ENCODE results near the gene TUBB.

- TF ChIP-seq TAF1 (conservative IDR thresholded peaks at IDR 0.05), result no peak
- no peak for TF ChIP-seq JUND (IDR thresholded peaks at IDR 0.05)
- TF ChIP-seq REST (IDR thresholded peaks at IDR 0.05), result no peak
- no peak for TF ChIP-seq SP1 (IDR thresholded peaks at IDR 0.05)
- TF ChIP-seq EGR1 (IDR thresholded peaks at IDR 0.05; ENCODE audit: low read depth in 2 of 2), result no peak
- no peak for TF ChIP-seq HNF4A (conservative IDR thresholded peaks at IDR 0.05)
- TF ChIP-seq CTCF (IDR thresholded peaks at IDR 0.05; ENCODE audit: low read depth, low read length, missing input control), result no peak
- TF ChIP-seq NR2F2 (IDR thresholded peaks at IDR 0.05), result no peak
Observed at GRCh38 chr6:30683980-30684338, 36.2 kb upstream of the TUBB start.
